HUES64 (cell line): Measurements from ENCODE around the gene TNKS2.
A peak's percentile ranks its signal among the peaks of the same experiment; 100 is the strongest.

Experiments
- H3K27ac ChIP-seq: 2 replicates; pipeline ENCODE4 v1.7.0; 2013; ENCODE audit warnings: low read depth, low read length, inconsistent platforms
- H3K27me3 ChIP-seq: 2 replicates; pipeline ENCODE4 v1.6.1; 2013; ENCODE audit warnings: mild to moderate bottlenecking, low read length; ENCODE audit not compliant: insufficient read depth
- H3K36me3 ChIP-seq: 2 replicates; pipeline ENCODE4 v1.6.1; 2013; ENCODE audit warnings: mild to moderate bottlenecking, low read length; ENCODE audit not compliant: insufficient read depth
- H3K4me1 ChIP-seq: 2 replicates; pipeline ENCODE4 v1.6.1; 2013; ENCODE audit warnings: mild to moderate bottlenecking, low read length, moderate library complexity; ENCODE audit not compliant: insufficient read depth
- H3K4me3 ChIP-seq: 2 replicates; pipeline ENCODE4 v1.5.1; 2013; ENCODE audit warnings: mild to moderate bottlenecking, low read length, moderate library complexity
- H3K9ac ChIP-seq: 2 replicates; pipeline ENCODE4 v1.6.1; 2013; ENCODE audit warnings: mild to moderate bottlenecking, low read depth, low read length
- H3K9me3 ChIP-seq: 2 replicates; pipeline ENCODE4 v1.6.1; 2013; ENCODE audit warnings: low read depth, low read length; ENCODE audit not compliant: insufficient read depth
- WGBS: fragments of 150-250, 120-280 bp; methylation state at CpG from one replicate; pipeline ENCODE4 v1.1.7; 2013; ENCODE audit warnings: missing lambda C conversion rate; 5-methylcytosine and 5-hydroxymethylcytosine counted together

Gene TNKS2

GRCh38 chr10:91772869-91773268, 25.4 kb upstream of the TNKS2 start:
- WGBS: 100% methylated on average over 1 of the region's 1 CpG
- H3K36me3 ChIP-seq: no peaks in the 10 kb centered on the region
- H3K27ac ChIP-seq: no peak overlapping the region
- H3K27me3 ChIP-seq: no peaks in the 10 kb centered on the region
- peaks cover 3% of the 10 kb centered on the region; the same call in 1 of the 2 replicates for H3K9me3 ChIP-seq
- no peaks in the 10 kb centered on the region for H3K4me1 ChIP-seq
- H3K4me3 ChIP-seq: no peak overlapping the region
- no peak overlapping the region for H3K9ac ChIP-seq

DNA sequence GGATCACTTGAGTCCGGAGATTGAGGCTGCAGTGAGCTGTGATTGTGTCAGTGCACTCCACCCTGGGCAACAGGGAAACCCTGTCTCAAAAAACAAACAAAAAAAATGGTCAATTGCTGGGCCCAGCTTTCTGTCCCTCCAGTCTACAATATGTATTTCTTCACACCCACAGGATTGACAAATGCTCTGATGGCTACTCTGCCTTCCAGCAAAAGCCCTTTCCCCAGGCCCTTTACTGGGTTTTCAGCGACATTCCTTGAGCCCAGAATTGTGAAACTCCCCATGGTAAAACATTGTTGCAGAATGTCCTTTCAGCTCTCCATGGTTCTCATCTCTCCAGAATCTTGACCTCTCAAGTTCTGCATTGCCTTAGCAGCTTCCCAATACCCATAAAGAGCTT, 23.7 kb upstream of the TNKS2 start:
- H3K36me3 ChIP-seq: no peaks in the 10 kb centered on the region
- WGBS: 92% methylated on average over 2 of the region's 2 CpGs
- no peak overlapping the region for H3K27ac ChIP-seq
- H3K9ac ChIP-seq: no peak overlapping the region
- H3K27me3 ChIP-seq: no peaks in the 10 kb centered on the region
- no peak overlapping the region for H3K4me3 ChIP-seq
- H3K4me1 ChIP-seq: peaks cover 13% of the 10 kb centered on the region
- peaks cover 3% of the 10 kb centered on the region; the same call in 1 of the 2 replicates for H3K9me3 ChIP-seq

DNA sequence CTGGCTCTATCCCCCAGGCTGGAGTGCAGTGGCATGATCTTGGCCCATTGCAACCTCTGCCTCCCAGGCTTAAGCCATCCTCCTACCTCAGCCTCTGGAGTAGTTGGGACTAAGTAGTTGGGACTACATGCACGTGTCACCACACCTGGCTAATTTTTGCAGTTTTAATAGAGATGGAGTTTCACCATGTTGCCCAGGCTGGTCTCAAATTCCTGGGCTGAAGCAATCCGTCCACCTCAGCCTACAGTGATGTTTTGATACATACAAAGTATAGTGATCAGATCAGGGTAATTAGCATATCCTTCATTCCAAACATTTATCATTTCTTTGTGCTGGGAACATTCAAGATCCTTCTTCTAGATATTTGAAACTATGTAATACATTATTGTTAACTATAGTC, 22.5 kb upstream of the TNKS2 start:
- peaks cover 3% of the 10 kb centered on the region; the same call in 1 of the 2 replicates for H3K9me3 ChIP-seq

GRCh38 chr10:91776266-91776665, 22.0 kb upstream of the TNKS2 start:
- H3K27ac ChIP-seq: no peak overlapping the region
- WGBS: 95% methylated on average over 3 of the region's 3 CpGs
- no peaks in the 10 kb centered on the region for H3K36me3 ChIP-seq
- H3K4me1 ChIP-seq: peaks cover 13% of the 10 kb centered on the region
- H3K9me3 ChIP-seq: peaks cover 3% of the 10 kb centered on the region; the same call in 1 of the 2 replicates
- no peak overlapping the region for H3K4me3 ChIP-seq
- no peaks in the 10 kb centered on the region for H3K27me3 ChIP-seq
- H3K9ac ChIP-seq: no peak overlapping the region

More for the DNA sequence above, 22.5 kb upstream of the TNKS2 start:
- no peak overlapping the region for H3K9ac ChIP-seq
- H3K4me1 ChIP-seq: peaks cover 13% of the 10 kb centered on the region
- WGBS: 100% methylated on average over 2 of the region's 2 CpGs
- H3K27me3 ChIP-seq: no peaks in the 10 kb centered on the region
- H3K4me3 ChIP-seq: no peak overlapping the region
- H3K27ac ChIP-seq: no peak overlapping the region
- H3K36me3 ChIP-seq: no peaks in the 10 kb centered on the region

GRCh38 chr10:91778485-91778884, 19.7 kb upstream of the TNKS2 start:
- H3K9me3 ChIP-seq: no peaks in the 10 kb centered on the region
- no peaks in the 10 kb centered on the region for H3K36me3 ChIP-seq
- H3K27me3 ChIP-seq: no peaks in the 10 kb centered on the region
- WGBS: 67% methylated on average over 1 of the region's 1 CpG
- H3K4me1 ChIP-seq: peaks cover 21% of the 10 kb centered on the region
- H3K27ac ChIP-seq: peak overlapping the region; percentile 38; the same call in 1 of the 2 replicates
- H3K4me3 ChIP-seq: no peak overlapping the region
- H3K9ac ChIP-seq: no peak overlapping the region

GRCh38 chr10:91779011-91779605, 19.1 kb upstream of the TNKS2 start:
- Histone ChIP-seq H3K4me3 (no peak overlapping the region), H3K4me1 (peaks cover 21% of the 10 kb centered on the region), H3K9me3 (no peaks in the 10 kb centered on the region), H3K9ac (no peak overlapping the region), H3K36me3 (no peaks in the 10 kb centered on the region), H3K27ac (no peak overlapping the region), H3K27me3 (no peaks in the 10 kb centered on the region)
- WGBS: no CpG with 5 or more reads among the region's 1 CpG

- Histone ChIP-seq H3K9me3 (no peaks in the 10 kb centered on the region), H3K27me3 (no peaks in the 10 kb centered on the region), H3K27ac (no peak overlapping the region), H3K4me1 (peaks cover 21% of the 10 kb centered on the region), H3K4me3 (no peak overlapping the region), H3K36me3 (no peaks in the 10 kb centered on the region), H3K9ac (no peak overlapping the region)
- 96% methylated on average over 1 of the region's 1 CpG for WGBS
Measured at GRCh38 chr10:91782539-91782938, 15.7 kb upstream of the TNKS2 start.

DNA sequence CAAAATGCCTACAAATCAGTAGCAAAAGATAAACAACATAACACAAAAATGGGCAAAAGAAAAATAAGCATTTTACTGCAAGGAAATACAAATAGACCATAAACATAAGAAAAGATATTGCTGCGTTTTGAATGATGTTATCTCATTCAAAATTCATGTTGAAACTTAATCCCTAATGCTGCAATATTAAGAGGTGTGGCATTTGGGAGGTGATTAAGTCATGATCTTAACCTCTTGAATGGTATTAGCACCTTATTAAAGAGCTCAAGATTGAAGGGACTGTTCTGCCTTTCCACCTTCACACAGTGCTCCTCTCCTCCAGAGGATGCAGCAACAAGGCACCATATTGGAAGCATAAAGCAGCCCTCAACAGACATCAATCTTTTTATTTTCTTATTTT, 12.4 kb upstream of the TNKS2 start:
- no peak overlapping the region for H3K9ac ChIP-seq
- no CpG with 5 or more reads among the region's 1 CpG for WGBS
- H3K4me1 ChIP-seq: peaks cover 20% of the 10 kb centered on the region
- no peaks in the 10 kb centered on the region for H3K9me3 ChIP-seq
- H3K27me3 ChIP-seq: no peaks in the 10 kb centered on the region
- H3K27ac ChIP-seq: no peak overlapping the region
- H3K36me3 ChIP-seq: no peaks in the 10 kb centered on the region
- H3K4me3 ChIP-seq: no peak overlapping the region

DNA sequence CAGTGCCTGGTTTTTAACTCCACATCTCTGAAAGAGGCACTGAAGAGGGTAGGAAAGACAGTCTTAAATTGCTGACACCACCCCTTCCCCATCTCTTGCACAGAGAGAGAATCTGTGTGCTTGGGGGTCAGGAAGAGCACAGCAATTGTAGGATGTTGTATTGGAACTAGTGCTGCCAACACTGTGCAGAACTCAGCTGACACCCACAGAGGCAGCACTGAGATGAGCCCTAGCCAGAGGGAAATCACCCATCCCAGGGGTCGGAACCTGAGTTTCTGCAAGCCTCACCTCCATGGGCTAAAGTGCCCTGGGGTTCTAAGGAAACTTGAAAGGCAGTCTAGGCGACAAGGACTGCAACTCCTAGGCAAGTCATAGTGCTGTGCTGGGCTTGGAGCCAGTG, 11.0 kb upstream of the TNKS2 start:
- WGBS: 92% methylated on average over 2 of the region's 2 CpGs
- Histone ChIP-seq H3K9me3 (no peaks in the 10 kb centered on the region), H3K27me3 (no peaks in the 10 kb centered on the region), H3K4me3 (no peak overlapping the region), H3K4me1 (peaks cover 20% of the 10 kb centered on the region), H3K36me3 (no peaks in the 10 kb centered on the region), H3K27ac (no peak overlapping the region), H3K9ac (no peak overlapping the region)

GRCh38 chr10:91787810-91788209, 10.4 kb upstream of the TNKS2 start:
- Histone ChIP-seq H3K9me3 (no peaks in the 10 kb centered on the region), H3K27me3 (no peaks in the 10 kb centered on the region), H3K4me1 (peaks cover 17% of the 10 kb centered on the region), H3K9ac (no peak overlapping the region), H3K27ac (no peak overlapping the region), H3K4me3 (no peak overlapping the region), H3K36me3 (no peaks in the 10 kb centered on the region)
- 89% methylated on average over 2 of the region's 2 CpGs for WGBS

DNA sequence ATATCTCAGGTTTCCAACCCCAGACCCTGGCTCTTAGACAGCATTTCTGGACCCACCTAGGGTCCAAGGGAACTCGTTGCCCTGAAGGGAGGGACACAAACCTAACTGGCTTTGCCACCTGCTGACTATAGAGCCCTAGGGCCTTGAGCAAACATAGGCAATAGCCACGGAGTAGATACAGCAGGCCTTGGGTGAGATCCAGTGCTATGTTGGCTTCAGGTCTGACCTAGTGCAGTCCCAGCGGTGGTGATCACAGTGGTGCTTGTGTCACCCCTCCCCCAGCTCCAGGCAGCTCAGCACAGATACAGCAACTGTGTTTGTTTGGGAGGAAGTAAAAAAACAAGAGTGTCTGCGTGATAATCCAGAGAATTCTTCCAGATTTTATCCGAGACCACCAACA, 9.7 kb upstream of the TNKS2 start:
- Histone ChIP-seq H3K4me1 (peaks cover 11% of the 10 kb centered on the region), H3K27ac (no peak overlapping the region), H3K27me3 (no peaks in the 10 kb centered on the region), H3K9me3 (no peaks in the 10 kb centered on the region), H3K36me3 (no peaks in the 10 kb centered on the region), H3K4me3 (no peak overlapping the region), H3K9ac (no peak overlapping the region)
- WGBS: 63% methylated on average over 5 of the region's 5 CpGs
